Measurements from ENCODE around the gene LMAN1. TPM values are rescaled to one million over a fixed set of nuclear protein-coding genes. Genes with fewer than 3 reads are reported as not detected.

Gene LMAN1
- total and polyA plus RNA-seq, 2 of the 13 experiments (the other 11 are each of a cell fraction or from before 2014, with no cell fraction given): 127 to 131 TPM

DNA sequence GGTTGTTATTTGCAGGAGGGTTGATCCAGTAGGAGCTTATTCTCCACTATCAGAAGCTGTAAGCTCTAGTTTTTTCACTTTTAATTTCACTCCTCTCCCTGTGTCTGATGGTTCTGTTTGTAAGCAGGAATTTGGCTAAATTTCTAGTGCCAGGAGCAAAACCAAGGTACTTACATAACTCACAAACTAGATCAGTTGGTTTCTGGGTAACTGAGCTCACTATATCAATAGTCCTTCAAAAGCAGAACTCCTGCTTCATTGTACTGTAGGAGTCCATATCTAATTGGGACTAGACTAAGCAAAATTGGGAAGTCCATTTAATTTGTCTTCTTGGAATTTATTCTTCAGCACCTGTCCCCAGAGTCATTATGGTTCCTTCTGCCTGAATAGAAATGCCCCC is 65.7 kb downstream of the LMAN1 start (continued):
- no peak for TF ChIP-seq KDM5A (IDR thresholded peaks at IDR 0.05; ENCODE audit: borderline replicate concordance, low read length)
- TF ChIP-seq, protein P1, sequence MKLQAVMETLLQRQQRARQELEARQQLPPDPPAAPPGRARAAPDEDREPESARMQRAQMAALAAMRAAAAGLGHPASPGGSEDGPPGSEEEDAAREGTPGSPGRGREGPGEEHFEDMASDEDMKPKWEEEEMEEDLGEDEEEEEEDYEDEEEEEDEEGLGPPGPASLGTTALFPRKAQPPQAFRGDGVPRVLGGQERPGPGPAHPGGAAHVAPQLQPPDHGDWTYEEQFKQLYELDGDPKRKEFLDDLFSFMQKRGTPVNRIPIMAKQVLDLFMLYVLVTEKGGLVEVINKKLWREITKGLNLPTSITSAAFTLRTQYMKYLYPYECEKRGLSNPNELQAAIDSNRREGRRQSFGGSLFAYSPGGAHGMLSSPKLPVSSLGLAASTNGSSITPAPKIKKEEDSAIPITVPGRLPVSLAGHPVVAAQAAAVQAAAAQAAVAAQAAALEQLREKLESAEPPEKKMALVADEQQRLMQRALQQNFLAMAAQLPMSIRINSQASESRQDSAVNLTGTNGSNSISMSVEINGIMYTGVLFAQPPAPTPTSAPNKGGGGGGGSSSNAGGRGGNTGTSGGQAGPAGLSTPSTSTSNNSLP (IDR thresholded peaks at IDR 0.05; ENCODE audit: low read depth, low read length): no peak
- TF ChIP-seq, protein P2, sequence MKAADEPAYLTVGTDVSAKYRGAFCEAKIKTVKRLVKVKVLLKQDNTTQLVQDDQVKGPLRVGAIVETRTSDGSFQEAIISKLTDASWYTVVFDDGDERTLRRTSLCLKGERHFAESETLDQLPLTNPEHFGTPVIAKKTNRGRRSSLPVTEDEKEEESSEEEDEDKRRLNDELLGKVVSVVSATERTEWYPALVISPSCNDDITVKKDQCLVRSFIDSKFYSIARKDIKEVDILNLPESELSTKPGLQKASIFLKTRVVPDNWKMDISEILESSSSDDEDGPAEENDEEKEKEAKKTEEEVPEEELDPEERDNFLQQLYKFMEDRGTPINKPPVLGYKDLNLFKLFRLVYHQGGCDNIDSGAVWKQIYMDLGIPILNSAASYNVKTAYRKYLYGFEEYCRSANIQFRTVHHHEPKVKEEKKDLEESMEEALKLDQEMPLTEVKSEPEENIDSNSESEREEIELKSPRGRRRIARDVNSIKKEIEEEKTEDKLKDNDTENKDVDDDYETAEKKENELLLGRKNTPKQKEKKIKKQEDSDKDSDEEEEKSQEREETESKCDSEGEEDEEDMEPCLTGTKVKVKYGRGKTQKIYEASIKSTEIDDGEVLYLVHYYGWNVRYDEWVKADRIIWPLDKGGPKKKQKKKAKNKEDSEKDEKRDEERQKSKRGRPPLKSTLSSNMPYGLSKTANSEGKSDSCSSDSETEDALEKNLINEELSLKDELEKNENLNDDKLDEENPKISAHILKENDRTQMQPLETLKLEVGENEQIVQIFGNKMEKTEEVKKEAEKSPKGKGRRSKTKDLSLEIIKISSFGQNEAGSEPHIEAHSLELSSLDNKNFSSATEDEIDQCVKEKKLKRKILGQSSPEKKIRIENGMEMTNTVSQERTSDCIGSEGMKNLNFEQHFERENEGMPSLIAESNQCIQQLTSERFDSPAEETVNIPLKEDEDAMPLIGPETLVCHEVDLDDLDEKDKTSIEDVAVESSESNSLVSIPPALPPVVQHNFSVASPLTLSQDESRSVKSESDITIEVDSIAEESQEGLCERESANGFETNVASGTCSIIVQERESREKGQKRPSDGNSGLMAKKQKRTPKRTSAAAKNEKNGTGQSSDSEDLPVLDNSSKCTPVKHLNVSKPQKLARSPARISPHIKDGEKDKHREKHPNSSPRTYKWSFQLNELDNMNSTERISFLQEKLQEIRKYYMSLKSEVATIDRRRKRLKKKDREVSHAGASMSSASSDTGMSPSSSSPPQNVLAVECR (CRISPR knock-in tag; IDR thresholded peaks at IDR 0.05; ENCODE audit: borderline replicate concordance): no peak
- TF ChIP-seq ISX (CRISPR knock-in tag; conservative IDR thresholded peaks at IDR 0.05): no peak
- TF ChIP-seq AGO2 (optimal IDR thresholded peaks at IDR 0.05; ENCODE audit: low read depth, low read length): no peak
- no peak for TF ChIP-seq FOXK2 (IDR thresholded peaks at IDR 0.05)

DNA sequence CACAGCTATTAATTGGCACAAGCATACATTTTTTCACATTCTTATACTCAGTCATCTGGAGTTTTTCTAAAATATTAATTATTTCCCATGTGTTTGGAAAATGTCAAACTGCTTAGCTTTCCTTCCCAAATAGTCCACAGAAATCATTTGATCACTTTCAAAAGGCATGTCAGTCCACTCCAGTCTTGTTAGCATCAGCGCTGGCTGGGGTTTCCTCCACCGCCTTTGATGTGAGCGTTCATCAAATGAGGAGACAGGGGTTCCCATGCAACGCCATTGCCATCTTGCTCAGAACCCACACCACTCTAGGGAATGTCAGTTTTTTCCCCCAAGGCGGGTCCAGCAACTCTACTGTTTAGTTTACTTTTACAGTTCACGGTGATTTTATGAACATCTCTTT is 72.7 kb downstream of the LMAN1 start:
- ATAC-seq: no peak
- in situ Hi-C loops (cut with HindIII; ENCODE audit: extremely low pct_ligation_motif_present, low pct_unique_long_range_greater_than_20kb) (no loop called here), intact Hi-C loops (cut with micrococcal nuclease; ENCODE audit: unreplicated experiment) (no loop called here)
- DNase-seq (ENCODE audit: low spot score): no peak
- FAIRE-seq: no peak
- H3K79me2 ChIP-seq (ENCODE audit: insufficient read depth, low read length): no peaks in the 10 kb centered on the region
- H3K36me3 ChIP-seq (replicated peaks in 1 of 2; ENCODE audit: control insufficient read depth in 1 of 2, insufficient read depth in 2 of 2, low read length in 2 of 2): no peaks in the 10 kb centered on the region
- H2AFZ ChIP-seq (ENCODE audit: low read length): no peak overlapping the region
- H3K4me1 ChIP-seq (ENCODE audit: insufficient read depth, low read length): no peaks in the 10 kb centered on the region
- no peak overlapping the region for H3K27ac ChIP-seq (ENCODE audit: extremely low read length, insufficient read depth, low read length)
- peaks cover 1 to 36% of the 10 kb centered on the region in 2 experiments; a peak in 4 of 5 replicates for H3K27me3 ChIP-seq (ENCODE audit: control insufficient read depth in 1 of 2, insufficient read depth in 2 of 2, low read length in 2 of 2)
- no peaks in the 10 kb centered on the region for H4K20me1 ChIP-seq (ENCODE audit: insufficient read depth, low read length)
- ChIA-PET POLR2A (no interaction called here), CTCF (ENCODE audit: low intra/inter-chr PET ratio, low total read pairs) (no interaction called here)
- no peak overlapping the region for H3K4me2 ChIP-seq (ENCODE audit: low read depth, low read length)
- H3K9me3 ChIP-seq (ENCODE audit: low read length): no peaks in the 10 kb centered on the region
- no peak overlapping the region for H3K4me3 ChIP-seq (replicated peaks in 1 of 3; ENCODE audit: insufficient read depth in 1 of 3, low read depth in 2 of 3, low read length in 3 of 3)
- WGBS (ENCODE audit: low lambda C conversion rate): 21% methylated on average over 6 of the region's 6 CpGs
- no TSS peak for BruUV-seq (replicated peaks)
- H3K9ac ChIP-seq (ENCODE audit: insufficient read depth, low read depth, low read length): no peak overlapping the region
- no peak for TF ChIP-seq CREM (IDR thresholded peaks at IDR 0.05)
- no peak for TF ChIP-seq CREM (CRISPR knock-in tag; IDR thresholded peaks at IDR 0.05)
- TF ChIP-seq THYN1 (CRISPR knock-in tag; IDR thresholded peaks at IDR 0.05; ENCODE audit: borderline replicate concordance, low read depth): no peak
- TF ChIP-seq, protein P3, sequence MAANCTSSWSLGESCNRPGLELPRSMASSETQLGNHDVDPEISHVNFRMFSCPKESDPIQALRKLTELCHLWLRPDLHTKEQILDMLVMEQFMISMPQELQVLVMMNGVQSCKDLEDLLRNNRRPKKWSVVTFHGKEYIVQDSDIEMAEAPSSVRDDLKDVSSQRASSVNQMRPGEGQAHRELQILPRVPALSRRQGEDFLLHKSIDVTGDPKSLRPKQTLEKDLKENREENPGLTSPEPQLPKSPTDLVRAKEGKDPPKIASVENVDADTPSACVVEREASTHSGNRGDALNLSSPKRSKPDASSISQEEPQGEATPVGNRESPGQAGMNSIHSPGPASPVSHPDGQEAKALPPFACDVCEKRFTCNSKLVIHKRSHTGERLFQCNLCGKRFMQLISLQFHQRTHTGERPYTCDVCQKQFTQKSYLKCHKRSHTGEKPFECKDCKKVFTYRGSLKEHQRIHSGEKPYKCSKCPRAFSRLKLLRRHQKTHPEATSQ (CRISPR knock-in tag; IDR thresholded peaks at IDR 0.05; ENCODE audit: borderline replicate concordance): no peak
- TF ChIP-seq, protein P4, sequence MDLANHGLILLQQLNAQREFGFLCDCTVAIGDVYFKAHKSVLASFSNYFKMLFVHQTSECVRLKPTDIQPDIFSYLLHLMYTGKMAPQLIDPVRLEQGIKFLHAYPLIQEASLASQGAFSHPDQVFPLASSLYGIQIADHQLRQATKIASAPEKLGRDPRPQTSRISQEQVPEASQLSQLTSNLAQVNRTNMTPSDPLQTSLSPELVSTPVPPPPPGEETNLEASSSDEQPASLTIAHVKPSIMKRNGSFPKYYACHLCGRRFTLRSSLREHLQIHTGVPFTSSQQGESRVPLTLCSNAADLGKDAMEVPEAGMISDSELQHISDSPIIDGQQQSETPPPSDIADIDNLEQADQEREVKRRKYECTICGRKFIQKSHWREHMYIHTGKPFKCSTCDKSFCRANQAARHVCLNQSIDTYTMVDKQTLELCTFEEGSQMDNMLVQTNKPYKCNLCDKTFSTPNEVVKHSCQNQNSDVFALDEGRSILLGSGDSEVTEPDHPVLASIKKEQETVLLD (CRISPR knock-in tag; IDR thresholded peaks at IDR 0.05; ENCODE audit: low read depth): no peak
- TF ChIP-seq, protein P5, sequence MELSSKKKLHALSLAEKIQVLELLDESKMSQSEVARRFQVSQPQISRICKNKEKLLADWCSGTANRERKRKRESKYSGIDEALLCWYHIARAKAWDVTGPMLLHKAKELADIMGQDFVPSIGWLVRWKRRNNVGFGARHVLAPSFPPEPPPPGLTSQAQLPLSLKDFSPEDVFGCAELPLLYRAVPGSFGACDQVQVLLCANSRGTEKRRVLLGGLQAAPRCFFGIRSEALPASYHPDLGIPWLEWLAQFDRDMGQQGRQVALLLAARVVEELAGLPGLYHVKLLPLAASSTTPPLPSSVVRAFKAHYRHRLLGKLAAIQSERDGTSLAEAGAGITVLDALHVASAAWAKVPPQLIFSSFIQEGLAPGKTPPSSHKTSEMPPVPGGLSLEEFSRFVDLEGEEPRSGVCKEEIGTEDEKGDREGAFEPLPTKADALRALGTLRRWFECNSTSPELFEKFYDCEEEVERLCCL (CRISPR knock-in tag; IDR thresholded peaks at IDR 0.05; ENCODE audit: borderline replicate concordance): no peak
- no peak for TF ChIP-seq GABPB1 (CRISPR knock-in tag; IDR thresholded peaks at IDR 0.05)
- no peak for TF ChIP-seq ZNF3 (CRISPR knock-in tag; IDR thresholded peaks at IDR 0.05)
